Measurements from ENCODE around the gene SVOP. TPM values are rescaled to one million over a fixed set of nuclear protein-coding genes. Genes with fewer than 3 reads are reported as not detected.

The SVOP gene
- total RNA-seq: not detected in 2 replicates

GRCh38 chr12:109020796-109021380, at the start of gene SVOP:
SVOP (minus strand) TSS chr12:109021068; CDS start chr12:109020868, 200 bp downstream.

GRCh38 chr12:109052414-109053323, 31.8 kb upstream of the SVOP start, which contains the start of gene USP30:
USP30 (plus strand) TSS chr12:109052576; CDS start chr12:109052679, 103 bp downstream.

DNA sequence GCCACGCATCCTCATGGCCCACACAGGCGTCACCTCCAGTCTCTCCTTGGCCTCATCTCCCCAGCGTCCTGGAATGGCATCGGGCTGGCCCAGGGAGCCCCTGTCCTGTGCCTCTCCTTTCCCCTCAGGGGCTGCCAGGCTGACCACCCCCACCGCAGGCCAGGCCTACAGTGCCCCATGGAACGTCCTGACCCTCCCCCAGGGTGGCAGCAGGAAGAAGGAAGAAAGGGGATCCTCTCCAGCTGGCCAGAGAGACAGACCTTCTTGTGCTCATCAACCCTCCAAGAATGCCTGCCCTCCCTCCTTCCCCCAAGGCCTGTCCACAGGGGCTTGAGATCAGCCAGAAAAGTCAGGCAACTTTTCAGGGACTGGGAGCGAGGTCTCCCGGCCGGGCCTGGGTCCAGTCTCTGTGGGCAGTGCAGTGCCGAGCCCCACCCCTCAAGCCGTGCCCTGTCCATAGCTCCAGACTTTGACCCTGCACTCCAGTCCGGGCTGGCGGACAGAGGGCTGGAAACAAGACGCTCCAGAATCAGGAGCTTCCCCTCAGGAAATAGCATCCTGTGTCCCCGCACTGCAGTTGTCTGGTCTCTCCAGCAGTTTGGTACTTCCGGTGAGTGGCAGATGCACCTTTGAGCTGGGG, 141.1 kb downstream of the SVOP start, which contains the start of gene DAO:
Gene DAO (plus strand): TSS at position 478 of the 640 bp plus-strand sequence. CDS start 4,915 bp downstream, outside the sequence.

Other genes starting within 250 kb of the SVOP start
- gene SSH1, start 163.5 kb downstream of the SVOP start, total RNA-seq: 13.9 and 25.0 TPM in 2 replicates
- not detected in 2 replicates for gene DAO, start 141.0 kb downstream of the SVOP start, total RNA-seq
- 10.5 TPM in 2 replicates for gene USP30, start 31.5 kb upstream of the SVOP start, total RNA-seq
- 21.9 and 26.9 TPM in 2 replicates for gene ALKBH2, start 72.4 kb upstream of the SVOP start, total RNA-seq
- 51.4 and 96.9 TPM in 2 replicates for gene UNG, start 76.5 kb upstream of the SVOP start, total RNA-seq
- gene ACACB, start 95.5 kb upstream of the SVOP start, total RNA-seq: 0.70 and 6.5 TPM in 2 replicates

Measured in airway epithelial cell (primary cell).